EH (cell line): Measurements from ENCODE around the gene TLCD2.
A peak's percentile ranks its signal among the peaks of the same experiment; 100 is the strongest.
"Not testable (repeated sequence)": the region's sequence is repeated elsewhere in the genome, so short reads cannot be mapped to it uniquely, and the experiment has no call there.

Experiments
- DNase-seq: peaks from one replicate; pipeline ENCODE4 v3.0.0-alpha.2; 2015; ENCODE audit warnings: low read depth

The TLCD2 gene

DNA sequence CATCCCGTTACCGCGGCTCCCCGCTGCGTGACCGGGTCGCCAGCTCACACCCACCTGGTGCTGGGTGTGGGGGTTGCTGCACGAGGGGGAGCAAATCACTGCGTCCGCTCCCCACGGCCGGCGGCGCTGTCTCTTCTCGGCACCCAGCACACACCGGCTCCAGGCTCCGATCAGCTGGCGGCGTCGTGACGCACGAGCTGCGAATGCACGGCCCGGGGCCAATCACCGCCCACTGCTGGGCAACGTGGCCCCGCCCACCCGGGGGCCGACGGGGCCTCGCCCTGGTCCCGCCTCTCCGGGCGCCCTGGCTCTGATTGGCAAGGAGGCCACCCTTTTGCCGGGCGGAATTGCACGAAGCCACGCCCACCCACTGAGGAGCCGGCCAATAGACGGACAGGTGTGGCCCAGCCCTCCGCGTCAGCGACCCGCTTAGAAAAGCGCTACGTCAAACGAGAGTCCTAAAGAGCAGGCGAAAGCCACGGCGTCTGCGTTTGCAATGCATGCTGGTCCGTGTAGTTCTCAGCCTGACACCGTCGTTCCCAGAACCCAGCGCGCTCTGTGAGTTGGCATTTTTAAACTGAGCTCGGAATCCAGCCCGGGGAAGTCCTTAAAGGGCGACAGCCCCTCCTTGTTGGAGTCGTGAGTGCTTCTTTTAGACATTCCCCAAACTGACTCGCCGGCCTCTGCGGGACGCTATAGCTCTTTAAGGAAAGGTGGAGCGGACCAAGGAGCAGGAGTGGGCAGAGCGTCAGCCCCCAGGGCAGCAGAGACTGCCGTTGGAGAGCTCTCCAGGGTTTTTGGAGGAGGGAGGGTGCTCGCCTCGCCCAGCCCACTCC is 6.1 kb upstream of the TLCD2 start:
- peak; percentile 100 for DNase-seq

DNA sequence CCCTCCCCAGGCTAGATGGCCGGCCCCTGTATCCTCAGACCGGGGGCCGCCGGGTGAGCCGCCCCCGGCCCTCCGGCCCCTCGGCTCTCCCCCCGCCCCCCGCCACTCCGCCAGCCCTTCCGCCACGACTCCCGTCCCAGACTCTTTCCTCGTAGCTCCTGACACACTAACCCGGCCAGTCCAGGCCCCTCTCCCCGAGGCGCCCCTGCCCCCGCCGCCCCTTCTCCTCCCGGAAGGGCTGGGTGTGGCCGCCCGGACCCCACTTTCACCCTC is 5.6 kb upstream of the TLCD2 start:
- no peak for DNase-seq

DNA sequence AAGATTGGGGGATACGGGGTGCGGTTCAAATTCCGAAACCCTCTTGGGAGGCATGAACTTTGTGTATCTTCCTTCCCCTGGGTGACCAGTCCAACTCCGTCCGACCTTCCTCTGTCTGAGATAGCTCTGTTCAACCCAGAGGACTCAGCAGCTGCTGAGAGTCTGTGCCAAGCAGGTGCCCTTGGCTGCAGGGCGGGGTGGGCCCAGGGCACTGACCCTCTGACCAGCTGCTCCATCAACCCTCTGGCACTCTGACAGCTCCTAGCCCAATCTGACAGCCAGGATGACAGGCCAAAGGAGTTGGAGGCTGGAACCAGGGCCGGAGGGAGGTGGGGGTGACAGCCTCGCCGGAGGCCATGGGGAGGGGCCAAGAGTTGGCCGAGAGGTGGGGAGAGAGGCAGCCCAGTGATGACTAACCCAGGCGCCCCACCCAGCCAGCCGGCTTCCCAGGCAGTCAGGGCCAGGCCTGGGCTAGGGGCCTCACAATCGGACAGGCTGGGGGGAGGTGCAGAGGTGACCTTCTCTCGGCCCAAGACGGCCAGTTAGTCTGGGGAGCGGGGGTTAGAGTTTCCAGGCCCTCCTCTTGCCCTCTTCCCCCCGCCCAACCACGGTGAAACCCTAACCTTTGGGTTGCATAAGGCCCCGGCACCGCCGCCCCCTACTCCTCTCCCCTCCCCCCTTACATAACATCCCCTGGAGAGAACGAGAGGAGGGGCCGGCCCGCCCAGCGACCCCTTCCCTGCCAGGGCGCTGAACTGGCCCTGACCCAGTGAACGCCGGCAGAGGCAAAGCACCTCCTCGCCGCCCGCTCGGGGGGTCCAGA is 5.0 kb upstream of the TLCD2 start:
- DNase-seq: peak; percentile 96

DNA sequence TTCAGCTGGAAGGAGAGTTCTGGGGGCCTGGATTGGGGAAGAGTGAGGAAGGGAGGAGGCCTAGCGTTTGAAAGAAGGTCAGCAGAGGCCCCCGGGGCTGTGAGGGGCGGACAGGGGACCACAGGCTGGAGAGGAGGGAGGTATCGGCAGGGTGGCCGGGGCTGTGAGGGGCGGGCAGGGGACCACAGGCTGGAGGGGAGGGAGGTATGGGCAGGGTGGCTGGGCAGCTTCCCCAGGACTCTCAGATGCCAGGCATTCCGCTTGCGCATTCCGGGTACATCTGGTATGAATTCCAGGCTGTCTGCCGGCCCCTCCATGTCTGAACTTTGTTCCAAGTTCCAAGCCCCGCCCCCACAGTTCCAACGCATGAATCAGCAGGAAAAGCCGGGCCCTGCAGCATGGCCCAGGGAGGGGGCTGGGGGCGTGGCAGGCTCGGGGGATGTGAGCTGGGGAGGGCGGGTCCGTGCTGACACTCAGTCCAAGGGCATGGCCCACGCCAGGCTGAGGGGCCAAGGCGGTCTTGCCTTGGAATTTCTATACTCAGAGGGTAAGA is 4.3 kb upstream of the TLCD2 start:
- DNase-seq: peak; percentile 99

DNA sequence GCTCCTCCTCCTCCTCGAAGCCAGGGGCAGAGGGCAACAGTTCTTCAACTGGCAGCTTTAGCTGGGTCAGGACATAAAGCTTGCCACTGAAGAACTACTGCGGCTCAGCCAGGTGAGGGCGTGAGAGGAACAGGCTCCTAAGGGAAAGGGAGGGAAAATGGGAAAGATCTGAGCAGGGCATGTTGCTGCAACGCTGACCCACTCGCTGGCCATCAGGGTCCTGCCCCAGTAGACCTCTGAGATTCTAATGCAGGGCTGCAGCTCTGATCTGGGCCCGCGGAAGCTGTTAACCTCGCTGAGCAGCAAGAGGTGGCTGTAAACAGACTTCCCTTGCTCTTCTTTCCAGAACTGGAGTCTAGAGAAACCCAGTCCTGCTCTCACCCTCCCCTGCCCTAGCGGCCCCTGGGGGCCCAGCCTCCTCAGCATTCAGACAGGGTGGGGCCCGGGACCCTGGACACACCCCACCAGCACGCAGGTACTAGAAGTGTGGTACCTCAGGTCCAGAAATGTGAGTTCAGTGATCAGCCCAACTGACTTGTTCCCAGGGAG is 3.8 kb upstream of the TLCD2 start:
- DNase-seq: peak; percentile 50

DNA sequence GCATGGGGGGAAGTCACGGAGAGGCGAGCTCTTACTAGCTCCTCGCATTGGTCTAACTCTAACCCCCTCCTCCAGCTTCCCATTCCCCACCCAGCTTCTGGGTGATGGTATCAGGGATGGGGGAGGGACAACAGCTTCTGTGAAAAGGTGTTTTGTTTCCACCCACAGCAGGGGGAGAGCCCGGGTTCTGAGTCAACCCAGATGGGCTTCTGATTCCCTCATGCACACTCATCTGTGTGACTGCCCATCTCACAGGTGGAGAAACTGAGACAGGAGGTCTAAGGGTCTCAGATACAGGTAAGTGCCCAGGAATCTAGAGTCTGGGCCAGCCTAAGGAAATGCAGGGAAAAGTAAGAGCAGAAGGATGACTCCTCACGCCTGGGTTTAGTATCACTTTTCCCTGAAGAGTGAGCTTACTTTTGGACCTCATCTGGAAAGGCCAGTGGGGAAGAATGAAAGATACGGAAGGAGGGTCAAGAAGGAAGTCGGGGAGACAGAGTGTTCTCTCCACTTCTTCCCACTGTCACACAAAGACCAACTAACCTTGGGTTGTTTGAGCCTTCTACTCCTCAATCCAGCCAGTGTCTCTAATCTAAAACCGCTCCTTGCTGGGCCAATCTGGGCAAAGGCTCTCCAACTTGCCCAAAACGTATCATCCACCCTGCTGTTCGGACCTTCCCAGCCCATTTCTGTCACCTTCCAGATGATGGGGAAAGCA is 3.1 kb upstream of the TLCD2 start:
- DNase-seq: peak; percentile 22

DNA sequence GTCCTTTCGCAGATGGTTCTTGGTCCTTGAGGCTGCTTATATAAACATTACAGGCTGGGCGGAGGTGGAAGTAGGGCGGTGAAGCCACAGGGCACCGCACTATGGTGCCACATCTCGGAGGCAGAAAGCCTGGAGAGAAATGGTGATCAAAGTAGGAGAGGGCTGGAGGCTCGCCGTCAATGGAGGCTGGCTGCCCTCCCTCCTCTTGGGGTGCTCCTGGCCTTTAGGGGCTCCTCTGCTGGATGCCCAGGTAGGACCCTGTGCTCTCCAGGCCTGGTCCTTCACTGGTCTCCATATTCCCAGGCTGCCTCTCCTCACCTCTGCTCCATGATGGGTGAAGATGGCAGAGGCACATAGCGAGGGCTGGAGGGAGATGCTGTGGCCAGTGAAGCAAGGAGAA is 2.1 kb upstream of the TLCD2 start:
- DNase-seq: peak; percentile 6

DNA sequence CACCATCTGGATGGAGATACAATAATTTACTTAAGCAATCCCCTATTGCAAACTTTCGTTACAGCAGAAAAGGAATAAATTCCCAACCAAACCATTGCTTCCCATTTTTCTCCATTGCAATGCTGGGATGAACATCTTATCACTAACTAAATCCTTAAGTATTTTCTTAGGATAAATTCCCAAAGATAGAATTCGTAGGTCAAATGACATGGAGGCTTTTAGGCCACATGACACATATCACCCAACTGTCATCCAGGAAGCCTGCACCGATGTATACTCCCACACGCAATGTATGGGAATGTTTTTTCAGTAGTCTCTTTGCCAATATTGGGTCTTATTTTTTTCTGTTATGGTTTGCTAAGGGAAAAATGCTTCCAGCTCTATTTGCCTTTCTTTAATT is 1.6 kb upstream of the TLCD2 start:
- peak; percentile 24 for DNase-seq

DNA sequence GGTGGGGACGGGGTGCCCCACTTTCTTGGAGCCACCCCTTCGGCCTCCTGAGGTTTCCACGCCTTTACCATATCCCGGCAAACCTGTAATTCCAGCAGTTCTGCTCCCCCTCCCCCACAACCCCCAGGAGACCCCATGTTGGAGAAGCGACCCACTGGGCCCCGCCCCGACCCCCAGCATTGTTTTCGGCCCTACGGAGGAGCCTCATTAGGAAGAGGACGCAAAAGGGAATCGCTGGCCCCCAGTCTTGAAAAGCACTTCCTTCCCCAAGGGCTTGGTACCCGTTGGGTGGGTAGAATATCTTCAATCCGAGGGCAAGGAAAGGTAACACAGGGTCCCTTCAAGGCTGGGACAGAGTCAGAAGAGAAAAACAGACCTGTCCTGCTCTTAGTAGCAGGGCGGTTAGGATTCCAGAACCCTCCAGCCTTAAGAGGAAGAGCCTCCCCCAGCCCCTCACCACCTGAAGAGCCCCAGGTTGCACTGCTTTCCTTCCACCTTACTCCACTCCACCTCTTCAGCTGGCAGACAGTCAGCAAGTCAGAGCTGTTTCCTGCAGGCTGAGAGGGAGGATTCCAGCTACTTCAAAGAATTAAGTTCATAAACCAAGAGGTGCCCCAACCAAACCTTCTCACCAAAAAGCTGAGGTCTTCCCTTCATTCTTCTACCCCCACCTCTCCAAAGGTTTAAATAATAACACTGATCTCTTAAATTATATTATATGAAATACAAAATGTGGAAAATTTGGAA is 803 bp upstream of the TLCD2 start:
- DNase-seq: peak; percentile 59

DNA sequence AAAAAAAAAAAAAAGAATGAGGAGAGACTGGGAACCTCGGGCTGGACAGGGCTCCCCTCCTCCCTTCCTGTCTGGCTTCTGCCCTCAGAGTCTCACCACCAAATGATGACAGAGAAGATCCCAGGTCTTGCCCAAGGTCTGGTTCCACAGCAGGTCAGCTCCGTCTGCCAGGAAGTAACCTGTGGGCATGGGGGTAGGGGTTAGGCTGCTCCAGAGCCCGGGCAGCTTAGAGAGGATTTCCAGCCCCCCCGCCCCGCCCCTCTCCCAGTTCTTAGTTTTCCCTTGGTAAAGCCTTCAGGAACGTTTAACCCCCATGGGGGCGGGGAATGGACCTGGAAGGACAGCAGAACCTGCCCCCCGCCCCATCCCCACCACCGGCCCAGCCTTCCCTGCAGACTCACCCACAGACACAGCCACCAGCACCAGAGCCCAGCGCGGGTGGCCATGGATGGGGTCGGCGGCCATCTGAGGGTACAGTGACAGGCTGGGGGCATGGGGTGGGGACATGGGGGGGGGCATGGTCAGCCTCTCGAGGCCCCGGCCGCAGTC is 700 bp downstream of the TLCD2 start:
- peak; percentile 56 for DNase-seq

DNA sequence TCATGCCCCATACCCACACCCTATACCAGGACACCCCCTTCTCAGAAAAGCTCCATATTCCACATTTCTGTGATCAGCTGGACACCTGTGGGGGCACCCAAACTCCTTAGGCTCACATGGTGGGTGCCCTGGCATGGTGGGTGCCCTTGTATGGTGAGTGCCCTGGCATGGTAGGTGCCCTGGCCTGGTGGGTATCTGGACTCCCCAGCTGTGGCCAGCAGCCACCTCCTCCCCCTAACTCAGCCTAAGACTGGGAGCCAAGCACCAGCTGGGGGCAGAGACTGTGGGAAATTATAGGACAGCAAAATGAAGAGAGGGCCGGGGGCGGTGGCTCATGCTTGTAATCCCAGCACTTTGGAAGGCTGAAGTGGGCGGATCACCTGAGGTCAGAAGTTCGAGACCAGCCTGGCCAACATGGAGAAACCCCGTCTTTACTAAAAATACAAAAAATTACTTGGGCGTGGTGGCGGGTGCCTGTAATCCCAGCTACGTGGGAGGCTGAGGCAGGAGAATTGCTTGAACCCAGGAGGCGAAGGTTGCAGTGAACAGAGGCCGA is 1.3 kb downstream of the TLCD2 start:
- DNase-seq: not testable (repeated sequence)

DNA sequence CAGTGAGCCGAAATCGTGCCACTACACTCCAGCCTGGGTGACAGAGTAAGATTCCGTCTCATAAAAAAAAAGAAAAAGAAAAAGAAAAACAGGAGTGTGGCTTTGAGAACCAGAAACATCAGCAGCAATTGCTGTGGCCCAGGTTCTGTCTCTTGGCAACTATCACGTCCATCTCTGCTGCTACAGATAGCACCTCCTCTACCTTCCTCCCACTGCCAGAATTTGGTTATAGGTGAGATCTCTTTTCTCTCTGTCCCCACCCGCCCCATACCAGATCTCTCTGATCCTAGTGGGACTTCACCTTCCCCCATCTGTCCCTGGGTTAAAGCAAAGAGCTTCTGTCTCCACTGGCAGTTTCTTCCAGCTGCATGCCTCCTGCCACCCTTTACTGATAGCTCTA is 3.1 kb downstream of the TLCD2 start:
- DNase-seq: no peak

DNA sequence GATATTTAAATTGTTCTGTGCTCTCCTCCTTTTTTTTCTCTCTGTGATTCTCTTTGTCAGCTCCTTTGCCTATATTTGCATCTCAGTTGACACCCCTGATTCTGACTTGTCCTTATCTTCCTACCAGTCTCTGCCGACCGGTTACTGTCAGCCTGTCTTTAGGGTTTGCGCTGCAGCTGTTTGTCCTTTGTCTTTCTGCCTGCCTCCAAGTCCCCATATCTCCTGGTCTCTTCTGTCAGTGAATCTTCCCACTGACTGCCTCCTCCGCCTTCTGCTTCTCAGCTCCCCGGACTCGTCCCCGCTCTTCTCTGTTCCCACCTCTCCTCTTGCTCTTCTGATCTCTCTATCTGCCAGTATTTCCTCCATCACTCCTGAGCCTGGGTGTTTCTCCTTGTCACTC is 5.2 kb downstream of the TLCD2 start:
- no peak for DNase-seq

DNA sequence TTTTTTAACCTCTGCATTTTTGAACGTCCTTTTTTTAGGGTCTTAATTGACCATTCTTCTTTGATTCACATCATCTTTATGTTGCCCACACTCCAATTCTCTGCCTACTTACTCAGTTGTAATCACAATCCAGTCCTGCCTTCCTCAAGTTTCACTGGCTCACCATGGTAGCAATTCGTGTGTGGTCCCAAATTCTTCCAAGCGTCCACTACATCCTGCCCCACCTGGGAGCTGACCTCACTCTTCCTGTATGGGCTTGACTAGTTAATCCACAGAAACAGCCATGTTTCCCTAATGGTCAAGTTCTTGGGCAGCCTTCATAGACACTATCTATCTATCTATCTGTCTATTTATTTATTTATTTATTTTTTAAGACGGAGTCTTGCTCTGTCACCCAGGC is 7.1 kb downstream of the TLCD2 start:
- DNase-seq: peak; percentile 19

DNA sequence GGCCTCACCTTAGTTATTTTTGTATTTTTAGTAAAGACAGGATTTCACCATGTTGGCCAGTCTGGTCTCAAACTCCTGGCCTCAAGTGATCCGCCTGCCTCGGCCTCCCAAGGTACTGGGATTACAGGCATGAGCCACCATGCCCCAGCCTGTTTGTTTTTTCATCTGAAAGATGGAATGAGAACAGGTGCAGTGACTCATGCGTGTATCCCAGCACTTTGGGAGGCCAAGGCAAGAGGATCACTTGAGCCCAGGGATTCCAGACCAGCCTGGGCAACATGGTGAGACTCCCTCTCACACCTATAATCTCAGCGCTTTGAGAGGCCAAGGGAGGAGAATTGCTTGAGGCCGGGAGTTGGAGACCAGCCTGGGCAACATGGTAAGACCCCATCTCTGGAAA is 10.3 kb downstream of the TLCD2 start:
- DNase-seq: not testable (repeated sequence)

DNA sequence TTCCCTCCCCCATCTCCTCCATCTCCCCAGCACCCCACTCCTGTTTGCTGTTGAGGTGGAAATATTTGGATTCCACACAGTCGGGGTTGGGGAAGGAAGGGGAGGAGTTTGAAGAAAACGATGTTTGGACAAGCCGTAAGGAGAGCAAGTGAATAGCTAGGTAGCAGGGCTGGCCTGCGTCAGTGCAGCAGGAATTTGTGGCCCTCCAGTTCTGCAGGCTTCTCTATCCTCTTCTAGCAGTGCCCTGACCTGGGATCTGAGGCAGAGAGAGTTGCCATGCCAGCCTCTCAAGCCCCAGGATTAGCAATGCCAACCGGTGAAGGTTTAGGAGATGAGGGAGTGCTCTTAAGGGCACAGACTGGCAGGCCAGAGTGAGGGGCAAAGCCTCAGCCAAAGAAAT is 12.5 kb downstream of the TLCD2 start:
- no peak for DNase-seq

DNA sequence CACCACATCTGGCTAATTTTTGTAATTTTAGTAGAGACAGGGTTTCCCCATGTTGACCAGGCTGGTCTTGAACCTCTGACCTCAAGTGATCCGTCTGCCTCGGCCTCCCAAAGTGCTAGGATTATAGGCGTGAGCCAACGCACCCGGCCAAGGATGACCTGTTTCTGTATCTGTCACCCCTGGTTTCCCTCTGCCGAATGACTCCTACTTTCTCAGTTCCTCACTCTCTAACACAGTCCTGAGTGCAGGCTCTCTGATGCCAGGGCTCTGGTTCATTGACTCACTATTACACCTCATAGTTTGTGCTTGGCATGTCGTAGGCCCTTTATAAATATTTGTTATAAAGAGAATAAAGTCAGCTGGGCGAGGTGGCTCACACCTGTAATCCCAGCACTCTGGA is 14.8 kb downstream of the TLCD2 start:
- no peak for DNase-seq

DNA sequence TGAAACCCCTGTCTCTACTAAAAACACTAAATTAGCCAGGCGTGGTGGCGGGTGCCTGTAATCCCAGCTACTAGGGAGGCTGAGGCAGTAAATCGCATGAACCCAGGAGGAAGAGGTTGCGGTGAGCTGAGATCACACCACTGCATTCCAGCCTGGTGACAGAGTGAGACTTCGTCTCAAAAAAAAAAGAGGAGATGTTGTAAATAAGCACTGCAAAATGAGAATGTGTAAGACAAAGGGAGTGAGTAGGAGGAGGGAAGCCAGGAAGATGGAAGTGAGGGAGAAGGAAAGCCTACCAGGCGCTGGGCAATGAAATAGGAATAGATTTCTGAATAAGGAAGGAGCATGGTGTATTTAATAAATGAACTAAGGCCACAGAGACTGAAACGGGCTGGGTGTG is 16.8 kb downstream of the TLCD2 start:
- peak; percentile 53 for DNase-seq

DNA sequence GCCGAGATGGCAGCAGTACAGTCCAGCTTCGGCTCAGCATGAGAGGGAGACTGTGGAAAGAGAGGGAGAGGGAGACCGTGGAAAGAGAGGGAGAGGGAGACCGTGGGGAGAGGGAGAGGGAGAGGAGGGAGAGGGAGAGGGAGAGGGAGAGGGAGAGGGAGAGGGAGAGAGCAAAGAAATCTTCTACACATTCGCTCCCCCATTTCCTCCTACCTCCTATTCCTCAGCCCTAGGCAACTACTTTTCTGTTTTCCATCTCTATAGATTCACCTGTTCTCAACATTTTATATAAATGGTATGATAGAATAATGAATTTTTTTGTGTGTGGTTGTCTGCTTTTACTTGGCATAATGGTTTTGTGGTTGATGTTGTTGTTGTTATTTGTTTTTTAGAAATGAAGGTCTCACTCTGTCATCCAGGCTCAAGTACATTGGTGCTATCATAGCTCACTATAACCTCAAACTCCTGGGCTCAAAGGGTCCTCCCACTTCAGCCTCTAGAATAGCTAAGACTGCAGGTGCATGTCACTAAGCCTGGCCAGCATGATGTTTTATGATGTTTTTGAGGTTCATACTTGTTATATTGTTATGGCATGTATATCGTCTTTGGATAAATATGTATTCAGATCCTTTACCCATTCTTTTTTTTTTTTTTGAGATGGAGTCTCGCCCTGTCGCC is 19.5 kb downstream of the TLCD2 start:
- DNase-seq: no peak

DNA sequence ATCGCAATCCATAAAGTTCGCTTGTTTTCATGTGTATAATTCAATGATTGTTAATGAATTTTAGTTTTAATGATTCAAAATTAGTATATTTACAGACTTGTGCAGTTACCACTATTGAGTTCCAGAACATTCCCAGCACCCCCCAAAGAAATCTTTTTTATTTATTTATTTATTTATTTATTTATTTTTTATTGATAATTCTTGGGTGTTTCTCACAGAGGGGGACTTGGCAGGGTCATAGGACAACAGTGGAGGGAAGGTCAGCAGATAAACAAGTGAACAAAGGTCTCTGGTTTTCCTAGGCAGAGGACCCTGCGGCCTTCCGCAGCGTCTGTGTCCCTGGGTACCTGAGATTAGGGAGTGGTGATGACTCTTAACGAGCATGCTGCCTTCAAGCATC is 21.8 kb downstream of the TLCD2 start:
- not testable (repeated sequence) for DNase-seq
